C4-2B (cell line): Measurements from ENCODE around the gene CABP7.

Experiments used
- ZFX ChIP-seq: fragments of 450-650 bp; IDR thresholded peaks from 2 replicates; pipeline ENCODE4 v1.6.1; 2017
- TF ChIP-seq, protein P1 (sequence below): fragments of 450-650 bp; conservative IDR thresholded peaks from 2 replicates; pipeline ENCODE4 v1.5.1; 2017; ENCODE audit warnings: mild to moderate bottlenecking

DNA sequence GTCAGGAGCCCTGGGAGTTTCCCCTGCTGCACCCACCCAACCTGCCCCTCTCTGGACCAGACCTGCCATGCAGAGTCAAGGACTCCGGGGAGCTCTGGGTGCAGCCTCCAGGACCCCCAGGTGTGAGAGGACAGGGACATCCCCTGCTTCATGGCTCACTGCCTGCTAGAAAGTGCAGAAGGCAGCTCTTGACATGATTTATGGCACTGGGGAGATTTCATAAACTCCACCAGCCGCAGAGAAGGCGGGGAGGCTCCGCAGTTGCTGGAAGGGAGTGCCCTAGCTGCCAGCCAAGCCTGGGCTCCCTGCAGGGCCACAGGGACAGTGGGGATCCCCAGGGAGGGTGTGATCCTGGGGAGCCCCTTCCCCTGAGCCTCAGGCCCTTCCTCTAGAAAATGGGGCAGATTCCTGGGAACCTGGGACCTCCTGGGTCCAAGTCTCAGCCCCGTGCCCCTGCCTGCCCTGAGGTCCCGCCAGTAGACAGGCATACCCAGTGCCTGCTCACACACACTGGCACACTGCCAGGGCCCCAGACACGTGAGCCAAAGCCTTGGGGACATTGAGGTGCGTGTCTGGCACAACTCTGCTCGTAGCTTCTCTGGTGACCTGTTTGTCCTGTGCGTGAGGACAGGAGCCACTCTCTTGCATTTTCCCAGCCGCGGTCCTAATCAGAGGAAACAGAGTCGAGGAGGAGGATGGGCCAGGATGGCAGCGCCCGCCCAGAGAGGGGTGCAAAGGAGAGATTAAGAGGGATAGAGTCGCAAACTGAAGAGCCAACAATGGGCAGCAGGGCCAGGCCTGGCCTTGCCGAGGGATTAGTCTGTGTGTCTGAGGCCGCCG lies 13.8 kb downstream of the CABP7 start:
- TF ChIP-seq, protein P1, sequence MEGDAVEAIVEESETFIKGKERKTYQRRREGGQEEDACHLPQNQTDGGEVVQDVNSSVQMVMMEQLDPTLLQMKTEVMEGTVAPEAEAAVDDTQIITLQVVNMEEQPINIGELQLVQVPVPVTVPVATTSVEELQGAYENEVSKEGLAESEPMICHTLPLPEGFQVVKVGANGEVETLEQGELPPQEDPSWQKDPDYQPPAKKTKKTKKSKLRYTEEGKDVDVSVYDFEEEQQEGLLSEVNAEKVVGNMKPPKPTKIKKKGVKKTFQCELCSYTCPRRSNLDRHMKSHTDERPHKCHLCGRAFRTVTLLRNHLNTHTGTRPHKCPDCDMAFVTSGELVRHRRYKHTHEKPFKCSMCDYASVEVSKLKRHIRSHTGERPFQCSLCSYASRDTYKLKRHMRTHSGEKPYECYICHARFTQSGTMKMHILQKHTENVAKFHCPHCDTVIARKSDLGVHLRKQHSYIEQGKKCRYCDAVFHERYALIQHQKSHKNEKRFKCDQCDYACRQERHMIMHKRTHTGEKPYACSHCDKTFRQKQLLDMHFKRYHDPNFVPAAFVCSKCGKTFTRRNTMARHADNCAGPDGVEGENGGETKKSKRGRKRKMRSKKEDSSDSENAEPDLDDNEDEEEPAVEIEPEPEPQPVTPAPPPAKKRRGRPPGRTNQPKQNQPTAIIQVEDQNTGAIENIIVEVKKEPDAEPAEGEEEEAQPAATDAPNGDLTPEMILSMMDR = no peak
- no peak for TF ChIP-seq ZFX
